Neuron (in vitro differentiated cells): ENCODE measurements around the gene ACAA1.

ENCODE experiments used
- H2AFZ ChIP-seq: one replicate; pipeline ENCODE4 v1.6.1; 2013; ENCODE audit warnings: low read depth, mild to moderate bottlenecking, inconsistent platforms, low read length, moderate library complexity
- H3K27me3 ChIP-seq: one replicate; pipeline ENCODE4 v1.6.1; 2013; ENCODE audit warnings: low read length; ENCODE audit not compliant: insufficient read depth
- H3K36me3 ChIP-seq: one replicate; pipeline ENCODE4 v1.6.1; 2013; ENCODE audit warnings: low read length; ENCODE audit not compliant: insufficient read depth
- H3K4me1 ChIP-seq: one replicate; pipeline ENCODE4 v1.6.1; 2013; ENCODE audit warnings: low read length; ENCODE audit not compliant: insufficient read depth
- H3K4me3 ChIP-seq: 2 replicates; pipeline ENCODE4 v1.5.1; 2013; ENCODE audit warnings: mild to moderate bottlenecking, low read length, moderate library complexity
- H3K9me3 ChIP-seq: one replicate; pipeline ENCODE4 v1.6.1; 2013; ENCODE audit warnings: low read length

ACAA1 gene, protein sequence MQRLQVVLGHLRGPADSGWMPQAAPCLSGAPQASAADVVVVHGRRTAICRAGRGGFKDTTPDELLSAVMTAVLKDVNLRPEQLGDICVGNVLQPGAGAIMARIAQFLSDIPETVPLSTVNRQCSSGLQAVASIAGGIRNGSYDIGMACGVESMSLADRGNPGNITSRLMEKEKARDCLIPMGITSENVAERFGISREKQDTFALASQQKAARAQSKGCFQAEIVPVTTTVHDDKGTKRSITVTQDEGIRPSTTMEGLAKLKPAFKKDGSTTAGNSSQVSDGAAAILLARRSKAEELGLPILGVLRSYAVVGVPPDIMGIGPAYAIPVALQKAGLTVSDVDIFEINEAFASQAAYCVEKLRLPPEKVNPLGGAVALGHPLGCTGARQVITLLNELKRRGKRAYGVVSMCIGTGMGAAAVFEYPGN

DNA sequence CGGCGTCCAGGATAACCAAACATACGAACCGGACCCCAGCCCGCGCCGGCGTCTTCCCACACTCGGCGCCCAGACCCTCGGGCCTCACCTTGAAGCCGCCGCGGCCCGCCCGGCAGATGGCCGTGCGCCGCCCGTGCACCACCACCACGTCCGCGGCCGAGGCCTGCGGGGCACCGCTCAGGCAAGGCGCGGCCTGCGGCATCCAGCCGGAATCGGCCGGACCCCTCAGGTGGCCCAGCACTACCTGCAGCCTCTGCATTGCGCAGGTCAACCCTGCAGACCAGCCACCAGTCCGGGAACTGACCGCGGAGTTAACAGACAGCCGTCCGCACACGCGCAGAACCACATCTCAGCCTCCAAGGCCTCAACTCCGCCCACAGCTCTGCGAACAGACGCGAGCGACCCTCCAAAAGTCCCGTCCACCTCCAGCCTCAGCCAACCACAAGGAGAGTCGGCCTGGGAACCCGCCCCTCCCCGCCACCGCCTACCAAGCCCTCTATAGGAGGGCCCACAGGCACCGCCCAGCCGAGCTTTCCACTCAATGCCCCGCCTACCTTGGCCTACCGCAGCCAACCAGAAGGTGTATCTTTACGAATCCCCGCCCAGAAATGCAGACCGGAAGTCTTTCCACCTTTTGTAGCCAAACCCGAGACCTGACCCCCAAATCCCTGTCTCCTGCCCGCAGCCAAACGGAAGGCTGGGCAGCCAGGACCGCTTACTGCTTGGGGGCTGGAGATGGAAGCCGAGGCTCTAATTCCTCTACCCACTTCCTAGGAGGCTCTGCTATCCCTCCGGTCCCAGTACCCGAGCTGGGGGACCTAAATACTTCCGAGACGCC is at the start of gene ACAA1:
ACAA1 (minus strand) TSS at position 351 of the 838 bp plus-strand sequence; CDS start at position 259, 92 bp downstream.
- peaks cover 18% of the 10 kb centered on the region for H3K36me3 ChIP-seq
- H2AFZ ChIP-seq: peak within 1 kb of the TSS; percentile 46
- no peaks in the 10 kb centered on the region for H3K9me3 ChIP-seq
- peak within 1 kb of the TSS; percentile 74 for H3K4me3 ChIP-seq
- no peaks in the 10 kb centered on the region for H3K27me3 ChIP-seq
- H3K4me1 ChIP-seq: peaks cover 12% of the 10 kb centered on the region

DNA sequence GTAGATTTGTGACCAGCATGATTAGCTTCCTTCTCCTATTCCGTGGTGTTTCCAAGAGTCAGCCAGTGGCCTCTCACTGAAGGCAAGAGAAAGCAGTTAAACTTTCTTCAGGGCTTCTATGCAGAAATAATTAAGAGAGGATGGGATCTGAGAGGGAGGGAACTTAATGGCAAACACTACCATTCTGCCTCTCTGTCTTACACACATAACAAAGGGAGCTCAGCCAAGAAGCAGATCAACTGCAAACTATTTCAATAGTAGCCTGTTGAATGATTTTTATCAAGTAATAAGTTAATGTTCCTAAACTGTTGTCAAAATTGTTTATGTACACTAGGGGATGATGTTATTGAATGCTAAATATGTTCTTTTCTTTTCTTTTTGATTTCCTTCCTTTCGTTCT is 40.3 kb upstream of the ACAA1 start:
- Histone ChIP-seq H2AFZ (no peak overlapping the region), H3K4me1 (no peaks in the 10 kb centered on the region), H3K9me3 (no peaks in the 10 kb centered on the region), H3K4me3 (no peak overlapping the region), H3K36me3 (peaks cover 7% of the 10 kb centered on the region), H3K27me3 (no peaks in the 10 kb centered on the region)

GRCh38 chr3:38173834-38174418 is 37.0 kb upstream of the ACAA1 start:
- Histone ChIP-seq H2AFZ (no peak overlapping the region), H3K9me3 (no peaks in the 10 kb centered on the region), H3K36me3 (no peaks in the 10 kb centered on the region)

DNA sequence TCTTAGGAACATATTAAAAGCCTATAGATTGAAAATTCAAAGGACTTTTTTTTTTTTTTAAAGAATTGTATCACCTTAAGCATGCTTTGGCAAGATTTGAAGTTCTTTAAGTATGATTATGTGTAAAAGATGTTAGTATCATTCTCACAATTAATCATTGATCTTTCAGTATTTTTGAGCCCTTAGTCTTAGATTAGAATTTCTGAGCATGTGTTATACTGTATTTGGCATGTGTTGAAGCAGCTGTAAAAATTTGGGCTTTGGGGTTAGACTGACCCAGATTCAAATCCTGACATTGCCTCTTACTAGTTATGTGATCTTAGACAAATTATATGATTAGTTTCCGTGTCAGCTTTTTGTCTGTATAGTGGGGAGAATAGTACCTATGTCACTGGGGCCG is 34.7 kb upstream of the ACAA1 start:
- no peaks in the 10 kb centered on the region for H3K9me3 ChIP-seq
- no peaks in the 10 kb centered on the region for H3K27me3 ChIP-seq
- no peaks in the 10 kb centered on the region for H3K4me1 ChIP-seq
- H3K4me3 ChIP-seq: no peak overlapping the region
- no peak overlapping the region for H2AFZ ChIP-seq
- no peaks in the 10 kb centered on the region for H3K36me3 ChIP-seq

More at GRCh38 chr3:38173834-38174418, 37.0 kb upstream of the ACAA1 start:
- H3K4me3 ChIP-seq: no peak overlapping the region
- H3K4me1 ChIP-seq: no peaks in the 10 kb centered on the region
- H3K27me3 ChIP-seq: no peaks in the 10 kb centered on the region

DNA sequence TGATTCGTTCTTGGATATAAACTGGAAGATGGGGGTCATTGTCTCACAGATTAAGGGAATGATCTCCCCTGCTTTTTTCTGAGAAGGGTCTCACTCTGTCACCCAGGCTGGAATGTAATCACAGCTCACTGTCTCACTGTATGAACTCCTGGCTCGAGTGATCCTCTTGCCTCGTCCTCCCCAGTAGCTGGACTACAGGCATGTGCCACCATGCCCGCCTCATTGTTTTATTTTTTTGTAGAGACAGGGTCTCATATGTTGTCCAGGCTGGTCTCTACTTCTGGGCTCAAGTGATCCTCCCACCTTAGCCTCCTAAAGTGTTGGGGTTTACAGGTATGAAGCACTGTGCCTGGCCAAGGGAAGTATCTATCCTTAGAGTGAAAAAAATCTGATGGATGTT is 33.8 kb upstream of the ACAA1 start:
- Histone ChIP-seq H3K4me3 (no peak overlapping the region), H2AFZ (no peak overlapping the region), H3K4me1 (no peaks in the 10 kb centered on the region), H3K9me3 (no peaks in the 10 kb centered on the region), H3K27me3 (no peaks in the 10 kb centered on the region), H3K36me3 (no peaks in the 10 kb centered on the region)

- H3K4me3 ChIP-seq: no peak overlapping the region
- H3K4me1 ChIP-seq: no peaks in the 10 kb centered on the region
- H2AFZ ChIP-seq: no peak overlapping the region
- H3K36me3 ChIP-seq: no peaks in the 10 kb centered on the region
- no peaks in the 10 kb centered on the region for H3K9me3 ChIP-seq
- no peaks in the 10 kb centered on the region for H3K27me3 ChIP-seq
Measured at GRCh38 chr3:38169027-38169317, 32.0 kb upstream of the ACAA1 start.

GRCh38 chr3:38168151-38169026 is 31.5 kb upstream of the ACAA1 start:
- no peaks in the 10 kb centered on the region for H3K27me3 ChIP-seq
- no peak overlapping the region for H2AFZ ChIP-seq
- no peaks in the 10 kb centered on the region for H3K36me3 ChIP-seq
- no peaks in the 10 kb centered on the region for H3K4me1 ChIP-seq
- no peak overlapping the region for H3K4me3 ChIP-seq
- H3K9me3 ChIP-seq: no peaks in the 10 kb centered on the region

GRCh38 chr3:38167591-38167990 is 30.7 kb upstream of the ACAA1 start:
- no peaks in the 10 kb centered on the region for H3K36me3 ChIP-seq
- H3K4me1 ChIP-seq: no peaks in the 10 kb centered on the region
- H2AFZ ChIP-seq: no peak overlapping the region
- H3K27me3 ChIP-seq: no peaks in the 10 kb centered on the region
- H3K9me3 ChIP-seq: no peaks in the 10 kb centered on the region
- no peak overlapping the region for H3K4me3 ChIP-seq

DNA sequence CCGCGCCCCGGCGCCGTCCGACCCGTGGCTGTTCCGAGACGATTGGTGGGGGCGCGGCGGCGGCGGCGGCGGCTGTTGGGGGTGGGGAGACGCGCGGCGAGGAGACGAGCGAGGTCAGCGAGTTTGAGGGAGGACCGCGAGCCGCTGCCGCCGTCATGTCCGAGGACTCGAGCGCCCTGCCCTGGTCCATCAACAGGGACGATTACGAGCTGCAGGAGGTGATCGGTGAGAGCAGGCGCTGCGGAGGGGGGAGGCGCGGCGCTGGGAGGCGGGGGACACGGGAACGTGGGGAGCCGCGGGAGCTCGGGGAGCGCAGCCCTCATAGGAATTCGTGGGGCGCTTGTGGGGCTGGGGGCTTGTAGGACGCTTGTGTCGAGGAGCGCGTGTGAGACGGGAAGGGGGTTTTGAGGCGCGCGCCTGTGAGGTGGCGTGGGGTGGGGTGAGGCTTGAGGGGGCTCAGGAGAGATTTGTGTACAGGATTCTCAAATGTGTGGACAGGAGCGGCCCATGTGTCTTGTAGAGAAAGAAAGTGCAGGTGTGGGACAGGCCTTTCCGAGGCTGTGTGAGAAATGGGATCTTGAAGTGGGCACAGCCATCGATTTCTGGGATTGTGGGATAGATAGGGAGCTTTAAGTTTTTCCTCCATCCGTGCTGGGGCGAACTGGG is 28.9 kb upstream of the ACAA1 start:
- Histone ChIP-seq H2AFZ (peak overlapping the region; percentile 82), H3K27me3 (no peaks in the 10 kb centered on the region), H3K4me1 (no peaks in the 10 kb centered on the region), H3K36me3 (no peaks in the 10 kb centered on the region), H3K9me3 (no peaks in the 10 kb centered on the region), H3K4me3 (peak overlapping the region; percentile 54)

DNA sequence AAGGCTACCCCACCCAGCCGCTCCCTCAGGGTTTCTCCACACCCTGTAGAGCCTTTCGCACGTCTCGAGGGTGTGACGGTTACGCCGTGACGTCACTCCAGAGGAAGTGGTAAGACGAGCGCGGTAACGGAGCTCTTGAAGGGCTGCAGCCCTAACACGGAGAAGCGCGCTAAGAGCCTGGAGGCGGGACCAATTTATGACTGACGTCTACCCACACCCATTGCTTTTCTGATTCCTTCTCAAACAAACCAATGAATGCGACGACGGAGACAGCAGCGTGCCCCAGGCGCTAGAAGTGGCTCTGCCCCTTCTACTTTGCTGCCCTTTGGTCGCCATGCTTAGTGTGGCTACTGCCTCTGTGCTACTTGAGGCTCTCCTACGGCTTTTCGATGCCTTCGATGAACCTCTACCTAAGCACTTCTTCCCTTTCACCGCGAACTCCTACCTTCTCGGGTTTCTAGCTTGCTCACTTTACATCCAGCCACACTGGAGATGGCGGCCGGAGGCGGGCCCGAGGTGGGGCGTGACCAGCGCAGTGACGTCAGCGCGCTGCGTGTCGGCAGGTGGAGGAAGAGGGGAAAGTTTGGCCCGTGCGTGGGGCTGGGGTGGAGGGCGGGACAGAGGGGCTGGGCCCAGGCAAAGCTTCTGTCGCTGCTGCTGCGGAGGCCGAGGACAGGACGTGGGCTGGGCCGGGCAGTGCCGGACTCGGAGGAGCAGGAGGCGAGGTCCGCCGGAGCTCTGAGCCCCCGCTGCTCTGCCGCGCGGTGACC is 28.2 kb upstream of the ACAA1 start, which contains the start of gene OXSR1:
OXSR1 (plus strand) TSS at position 586 of the 770 bp plus-strand sequence. CDS start 340 bp downstream, outside the sequence.
- Histone ChIP-seq H3K4me1 (no peaks in the 10 kb centered on the region), H3K9me3 (no peaks in the 10 kb centered on the region), H2AFZ (peak within 1 kb of the TSS; percentile 82), H3K36me3 (no peaks in the 10 kb centered on the region), H3K27me3 (no peaks in the 10 kb centered on the region), H3K4me3 (peak within 1 kb of the TSS; percentile 54)

DNA sequence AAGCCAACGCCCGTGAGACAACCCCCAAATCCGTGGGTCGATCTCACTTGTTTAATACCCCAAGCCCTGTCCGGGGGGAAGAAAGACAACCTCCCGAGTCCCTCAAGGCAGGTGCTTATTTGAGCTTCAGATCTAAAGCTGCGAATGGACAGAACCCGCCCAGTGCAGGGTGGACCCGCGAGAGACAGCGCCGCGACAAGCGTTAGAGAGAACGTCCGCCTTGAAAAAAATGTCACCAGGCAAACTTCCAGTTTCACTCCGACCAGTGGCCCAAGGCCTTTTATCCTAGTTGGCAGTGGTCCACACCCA is 27.7 kb upstream of the ACAA1 start:
- Histone ChIP-seq H3K9me3 (no peaks in the 10 kb centered on the region), H3K36me3 (no peaks in the 10 kb centered on the region), H3K4me3 (peak overlapping the region; percentile 54), H2AFZ (peak overlapping the region; percentile 82), H3K27me3 (no peaks in the 10 kb centered on the region), H3K4me1 (no peaks in the 10 kb centered on the region)
